IMR-90 (cell line): ENCODE measurements around the gene CXCL12. TPM values are rescaled to one million over a fixed set of nuclear protein-coding genes. Genes with fewer than 3 reads are reported as not detected.

ENCODE experiments used
- ATAC-seq: fragments of 200-7000 bp; cut with Tn5 transposase; 2 replicates; pipeline ENCODE4 v1.9.1; 2020; ENCODE audit warnings: low read depth, mild to moderate bottlenecking, moderate library complexity
- BruUV-seq: library from RNA; stranded (reverse); fragments of 400-500 nt; replicated peaks from 2 replicates; lab custom pipeline; 2021; lab: Mats Ljungman, UMichigan
- CTCF ChIA-PET: fragments of 300-600 bp; formaldehyde crosslinking; extraction: SDS; loops from one replicate; lab custom pipeline; 2021; ENCODE audit warnings: antibody characterized with exemption; lab: Yijun Ruan, JAX
- POLR2A ChIA-PET: fragments of 300-600 bp; sonication (Branson Sonifier 250); formaldehyde crosslinking; loops from one replicate; lab custom pipeline; 2022; ENCODE audit warnings: antibody characterized with exemption; ENCODE audit not compliant: unreplicated experiment; lab: Charles Lee
- DNase-seq: peaks from one replicate; pipeline ENCODE4 v3.0.0; 2013
- H2AFZ ChIP-seq: replicated peaks from 2 replicates; pipeline ENCODE3; 2013; ENCODE audit warnings: low read length, mild to moderate bottlenecking; ENCODE audit not compliant: poor library complexity
- H2AK5ac ChIP-seq: 2 replicates; pipeline ENCODE4 v1.6.1; 2013; ENCODE audit warnings: low read depth, low read length, inconsistent platforms
- H2AK9ac ChIP-seq: replicated peaks from 2 replicates; pipeline ENCODE3; 2013; ENCODE audit warnings: mild to moderate bottlenecking, low read depth, low read length, moderate library complexity; ENCODE audit not compliant: poor library complexity
- H2BK120ac ChIP-seq: 2 replicates; pipeline ENCODE4 v1.6.1; 2013; ENCODE audit warnings: low read depth, low read length, inconsistent platforms
- H2BK15ac ChIP-seq: 3 replicates; pipeline ENCODE4 v1.6.1; 2013; ENCODE audit warnings: low read depth, low read length, inconsistent platforms
- H2BK20ac ChIP-seq: 2 replicates; pipeline ENCODE4 v1.6.1; 2013; ENCODE audit warnings: low read depth, mild to moderate bottlenecking, inconsistent platforms, low read length, moderate library complexity
- H2BK5ac ChIP-seq: 2 replicates; pipeline ENCODE4 v1.6.1; 2013; ENCODE audit warnings: mild to moderate bottlenecking, low read depth, low read length, inconsistent platforms; ENCODE audit not compliant: poor library complexity, severe bottlenecking
- H3K14ac ChIP-seq: replicated peaks from 2 replicates; pipeline ENCODE4 v1.6.1; 2013; ENCODE audit warnings: low read depth, low read length, inconsistent platforms
- H3K18ac ChIP-seq: 2 replicates; pipeline ENCODE4 v1.6.1; 2013; ENCODE audit warnings: low read depth, low read length, control low read depth
- H3K23ac ChIP-seq: 2 replicates; pipeline ENCODE4 v1.6.1; 2013; ENCODE audit warnings: low read depth, low read length, inconsistent platforms
- H3K27ac ChIP-seq: 2 replicates; pipeline ENCODE4 v1.5.1; 2013; ENCODE audit warnings: mild to moderate bottlenecking, control low read depth, low read length; ENCODE audit not compliant: insufficient read depth
- H3K27me3 ChIP-seq: 2 replicates; pipeline ENCODE4 v1.6.1; 2013; ENCODE audit warnings: low read length; ENCODE audit not compliant: control insufficient read depth, insufficient read depth
- H3K36me3 ChIP-seq: 2 replicates; pipeline ENCODE4 v1.6.1; 2013; ENCODE audit warnings: low read length, mixed read lengths; ENCODE audit not compliant: control insufficient read depth, insufficient read depth
- H3K4ac ChIP-seq: 2 replicates; pipeline ENCODE4 v1.6.1; 2013; ENCODE audit warnings: low read depth, low read length, inconsistent platforms
- H3K4me1 ChIP-seq: 2 replicates; pipeline ENCODE4 v1.6.1; 2013; ENCODE audit warnings: low read length, mixed read lengths; ENCODE audit not compliant: control insufficient read depth, insufficient read depth
- H3K4me2 ChIP-seq: 2 replicates; pipeline ENCODE4 v1.6.1; 2013; ENCODE audit warnings: low read depth, mild to moderate bottlenecking, control low read depth, low read length, moderate library complexity
- H3K4me3 ChIP-seq: 2 replicates; pipeline ENCODE4 v1.5.1; 2013; ENCODE audit warnings: low read depth, mild to moderate bottlenecking, control low read depth, low read length, moderate library complexity; ENCODE audit not compliant: insufficient read depth
- H3K56ac ChIP-seq: 2 replicates; pipeline ENCODE4 v1.6.1; 2013; ENCODE audit warnings: low read length, inconsistent platforms; ENCODE audit not compliant: insufficient read depth; ENCODE audit errors: extremely low read depth
- H3K79me1 ChIP-seq, 2 experiments: 2 replicates each; pipeline ENCODE4 v1.6.1; 2013; ENCODE audit warnings: low read length in 2 of 2, inconsistent platforms in 1 of 2, low read depth in 1 of 2
- H3K9ac ChIP-seq: 2 replicates; pipeline ENCODE4 v1.6.1; 2013; ENCODE audit warnings: low read depth, low read length, control low read depth
- H3K9me1 ChIP-seq: 2 replicates; pipeline ENCODE4 v1.6.1; 2013; ENCODE audit warnings: low read length, inconsistent platforms; ENCODE audit not compliant: insufficient read depth
- H3K9me3 ChIP-seq: 2 replicates; pipeline ENCODE4 v1.6.1; 2013; ENCODE audit warnings: low read length; ENCODE audit not compliant: control insufficient read depth, insufficient read depth
- H4K20me1 ChIP-seq: 2 replicates; pipeline ENCODE4 v1.6.1; 2013; ENCODE audit warnings: low read length, inconsistent platforms; ENCODE audit not compliant: insufficient read depth
- H4K5ac ChIP-seq: 2 replicates; pipeline ENCODE4 v1.6.1; 2013; ENCODE audit warnings: mild to moderate bottlenecking, low read depth, low read length, control low read depth
- H4K8ac ChIP-seq, 2 experiments: 2 replicates each; pipeline ENCODE4 v1.6.1; 2013; ENCODE audit warnings: low read depth in 2 of 2, low read length in 2 of 2, control low read depth in 1 of 2, inconsistent platforms in 1 of 2
- H4K91ac ChIP-seq: 2 replicates; pipeline ENCODE4 v1.6.1; 2013; ENCODE audit warnings: low read depth, low read length, inconsistent platforms; ENCODE audit not compliant: insufficient read depth
- ELK1 ChIP-seq: fragments of 150-350 bp; IDR thresholded peaks from 2 replicates; pipeline ENCODE4 v1.6.1; 2016; ENCODE audit warnings: low read depth, mild to moderate bottlenecking, low read length, moderate library complexity, borderline replicate concordance
- MAFK ChIP-seq: IDR thresholded peaks from 2 replicates; pipeline ENCODE4 v1.6.1; 2012; ENCODE audit warnings: low read depth, low read length, improper control_type of control experiment
- NFE2L2 ChIP-seq: fragments of 150-350 bp; IDR thresholded peaks from 2 replicates; pipeline ENCODE4 v1.6.1; 2016; ENCODE audit warnings: low read depth, mild to moderate bottlenecking, low read length
- POLR2A ChIP-seq: IDR thresholded peaks from 2 replicates; pipeline ENCODE4 v1.6.1; 2012; ENCODE audit warnings: mild to moderate bottlenecking, low read depth, low read length
- RAD21 ChIP-seq: IDR thresholded peaks from 2 replicates; pipeline ENCODE4 v1.6.1; 2012; ENCODE audit warnings: low read length, improper control_type of control experiment
- RCOR1 ChIP-seq: IDR thresholded peaks from 2 replicates; pipeline ENCODE4 v1.6.1; 2012; ENCODE audit warnings: mild to moderate bottlenecking, low read length, improper control_type of control experiment; ENCODE audit not compliant: insufficient replicate concordance
- WGBS, 2 experiments: methylation state at CpG; one replicate each; pipeline versions ENCODE4 v1.1.5 to v1.1.7; 2013; ENCODE audit warnings: missing lambda C conversion rate in 2 of 2; ENCODE audit not compliant: insufficient read length in 1 of 2; ENCODE audit errors: extremely low coverage in 2 of 2; 5-methylcytosine and 5-hydroxymethylcytosine counted together
- dilution Hi-C: fragments of 300-500 bp; cut with HindIII; formaldehyde crosslinking; loops from one replicate; pipeline ENCODE4 v1.14.3; 2018; ENCODE audit warnings: low sequenced_read_pairs; ENCODE audit not compliant: unreplicated experiment
- in situ Hi-C: fragments of 300-500 bp; cut with MboI; formaldehyde crosslinking; loops from 3 replicates; pipeline ENCODE4 v1.14.3; 2019; ENCODE audit warnings: low sequenced_read_pairs, inconsistent platforms, mixed read lengths
- intact Hi-C: fragments of 100-400 bp; cut with micrococcal nuclease; formaldehyde crosslinking; loops from 2 replicates; pipeline ENCODE4 v1.10.0; 2022
- polyA plus RNA-seq, 3 experiments: library from polyadenylated mRNA; depleted of rRNA; stranded (reverse); fragments of >200 nt; gene quantifications; 2 replicates each; pipeline ENCODE4 v1.2.3, GENCODE V29; 2012; ENCODE audit warnings: low replicate concordance in 1 of 3
- total RNA-seq: library from RNA; depleted of rRNA; stranded (reverse); fragments of >200 nt; gene quantifications from 2 replicates; pipeline ENCODE4 v1.2.3, GENCODE V29; 2012

Gene CXCL12
- total and polyA plus RNA-seq, 2 of the 4 experiments (the other 2 are of a cell fraction) = 15.8 to 80.7 TPM

- H4K91ac ChIP-seq = no peak overlapping the region
- no peak overlapping the region for H2BK15ac ChIP-seq
- H4K5ac ChIP-seq = no peak overlapping the region
- TF ChIP-seq POLR2A (no peak), ELK1 (no peak), RCOR1 (no peak), MAFK (no peak), NFE2L2 (no peak), RAD21 (no peak)
- no peak overlapping the region for H3K9ac ChIP-seq
- no TSS peak for BruUV-seq
- ChIA-PET POLR2A (no interaction called here), CTCF (no interaction called here)
- no peaks in the 10 kb centered on the region for H3K9me1 ChIP-seq
- no peak overlapping the region; the same call in 1 of the 2 replicates for H3K14ac ChIP-seq
- in situ Hi-C loops = no loop called here
- peak overlapping the region; percentile 35 for H2AK9ac ChIP-seq
- no peak overlapping the region for H2AFZ ChIP-seq
- no peak overlapping the region for H3K56ac ChIP-seq
- intact Hi-C loops = no loop called here
- dilution Hi-C loops = no loop called here
- no peak overlapping the region for H4K8ac ChIP-seq
- no peak for DNase-seq
- no peak for ATAC-seq
- H4K20me1 ChIP-seq = no peaks in the 10 kb centered on the region
- no peak overlapping the region for H3K27ac ChIP-seq
- H2BK120ac ChIP-seq = no peak overlapping the region
- H3K27me3 ChIP-seq = peaks cover 24% of the 10 kb centered on the region
- H3K36me3 ChIP-seq = no peaks in the 10 kb centered on the region
- no peak overlapping the region for H3K18ac ChIP-seq
- H3K9me3 ChIP-seq = no peaks in the 10 kb centered on the region
- H3K79me1 ChIP-seq = no peaks in the 10 kb centered on the region
- H3K4me2 ChIP-seq = no peak overlapping the region
- no peak overlapping the region for H2AK5ac ChIP-seq
- H3K4me1 ChIP-seq = no peaks in the 10 kb centered on the region
- no peak overlapping the region for H3K23ac ChIP-seq
- H3K4ac ChIP-seq = no peak overlapping the region
- H2BK20ac ChIP-seq = no peak overlapping the region
- no peak overlapping the region for H2BK5ac ChIP-seq
- WGBS, 2 experiments = 80% methylated on average over 1 of the region's 3 CpGs; no CpG with 5 or more reads in 1 of the 2 experiments
- H3K4me3 ChIP-seq = no peak overlapping the region
These were observed 41.1 kb downstream of the CXCL12 start for GRCh38 chr10:44343843-44344242.
